Measurements from ENCODE around the gene TMEM52B. TPM values are rescaled to one million over a fixed set of nuclear protein-coding genes. Genes with fewer than 3 reads are reported as not detected.

TMEM52B gene
- total and polyA plus RNA-seq, 7 experiments from 2014 or later, result 0.47 TPM; not detected in 6

DNA sequence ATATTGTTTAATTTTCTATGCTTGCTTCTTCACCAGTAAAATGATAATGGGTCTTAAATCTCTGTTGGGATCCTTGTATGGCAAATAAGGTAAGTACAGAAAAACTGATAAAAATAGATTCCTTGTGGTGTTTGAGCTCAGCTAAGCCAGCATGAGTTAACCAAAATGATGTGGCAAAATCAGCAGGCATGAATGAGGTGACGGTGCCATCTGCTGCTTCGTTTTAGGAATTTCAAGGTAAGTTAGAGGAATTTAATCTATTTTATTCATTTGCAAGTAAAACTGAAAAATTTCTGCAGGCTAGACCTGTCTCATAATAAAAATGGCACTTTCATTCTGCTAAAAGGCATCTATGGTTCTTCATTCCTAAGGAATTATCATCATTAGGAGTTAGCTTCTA is 38.8 kb upstream of the TMEM52B start:
- Mint-ChIP-seq H3K4me1 (peaks cover 0 to 3% (median 0%) of the 10 kb centered on the region in 7 donors), H3K27ac (no peak overlapping the region), H3K36me3 (no peaks in the 10 kb centered on the region), H3K4me3 (no peak overlapping the region), H3K27me3 (peaks cover 0 to 51% (median 0%) of the 10 kb centered on the region in 5 donors), H3K9me3 (peaks cover 0 to 3% (median 0%) of the 10 kb centered on the region in 11 donors)
- no peaks in the 10 kb centered on the region for H3K9me3 ChIP-seq (ENCODE audit: control insufficient read depth in 2 of 3, low read length in 3 of 3)
- no peak overlapping the region for H3K27ac ChIP-seq (ENCODE audit: low read depth, low read length)
- CTCF ChIA-PET, result interaction anchor here (0.5 to 3.8 kb wide), 14 partner anchors 9 to 469 kb away, joined by 3 to 36 read pairs (median 3); partner anchors contain the start of gene CLEC7A
- no peak overlapping the region for H3K4me3 ChIP-seq (ENCODE audit: low read length)
- peak; percentile 72 for ATAC-seq
- DNase-seq, result peak in 7 of 9 donors; percentile 26 to 66 (median 49)
- intact Hi-C loops (cut with micrococcal nuclease), result loop anchor here (1.0 to 10.0 kb wide), 9 partner anchors 106 to 506 kb away; no protein-coding TSS in a partner anchor
- H3K27me3 ChIP-seq (ENCODE audit: control insufficient read depth in 2 of 2, insufficient read depth in 2 of 2, low read length in 2 of 2), result no peaks in the 10 kb centered on the region
- H3K36me3 ChIP-seq (ENCODE audit: control insufficient read depth in 2 of 3, insufficient read depth in 3 of 3, low read length in 3 of 3), result no peaks in the 10 kb centered on the region
- no peaks in the 10 kb centered on the region for H3K4me1 ChIP-seq (ENCODE audit: control insufficient read depth in 2 of 2, insufficient read depth in 2 of 2, low read length in 2 of 2)
- POLR2A ChIA-PET, result no interaction called here

DNA sequence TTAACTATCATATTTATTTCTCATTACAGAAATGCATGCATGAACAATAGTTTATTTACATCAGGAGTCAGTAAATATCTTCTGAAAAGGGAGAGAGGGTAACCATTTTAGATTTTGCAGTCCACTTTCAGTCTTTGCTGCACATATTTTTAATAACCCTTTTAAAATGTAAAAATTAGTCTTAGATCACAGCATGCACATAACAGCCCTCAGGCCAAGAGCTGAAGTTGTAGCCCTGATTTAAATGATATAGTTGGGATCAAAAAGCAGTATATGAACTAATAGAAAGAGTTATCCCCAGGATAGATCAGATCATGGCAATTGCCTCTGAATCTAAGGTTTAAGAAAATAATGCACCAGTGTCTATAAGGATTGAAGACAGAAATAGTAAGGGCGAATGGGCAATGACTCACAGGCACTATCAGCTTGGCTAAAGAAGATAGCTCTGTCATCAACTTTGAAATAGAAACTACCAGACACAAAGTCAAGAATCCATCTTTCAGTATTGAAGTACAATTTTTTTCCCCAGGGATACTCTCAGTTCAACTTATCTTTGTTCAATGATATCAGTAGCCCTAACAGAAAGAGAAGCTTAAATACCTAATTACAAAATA is 35.7 kb upstream of the TMEM52B start:
- H3K4me1 Mint-ChIP-seq, result peaks cover 0 to 3% (median 0%) of the 10 kb centered on the region in 7 donors
- peaks cover 0 to 5% (median 0%) of the 10 kb centered on the region in 11 donors for H3K9me3 Mint-ChIP-seq
- intact Hi-C loops (cut with micrococcal nuclease), result loop anchor here in 1 of 2 donors (10.0 kb wide), 1 partner anchor 508 kb away; no protein-coding TSS in a partner anchor

DNA sequence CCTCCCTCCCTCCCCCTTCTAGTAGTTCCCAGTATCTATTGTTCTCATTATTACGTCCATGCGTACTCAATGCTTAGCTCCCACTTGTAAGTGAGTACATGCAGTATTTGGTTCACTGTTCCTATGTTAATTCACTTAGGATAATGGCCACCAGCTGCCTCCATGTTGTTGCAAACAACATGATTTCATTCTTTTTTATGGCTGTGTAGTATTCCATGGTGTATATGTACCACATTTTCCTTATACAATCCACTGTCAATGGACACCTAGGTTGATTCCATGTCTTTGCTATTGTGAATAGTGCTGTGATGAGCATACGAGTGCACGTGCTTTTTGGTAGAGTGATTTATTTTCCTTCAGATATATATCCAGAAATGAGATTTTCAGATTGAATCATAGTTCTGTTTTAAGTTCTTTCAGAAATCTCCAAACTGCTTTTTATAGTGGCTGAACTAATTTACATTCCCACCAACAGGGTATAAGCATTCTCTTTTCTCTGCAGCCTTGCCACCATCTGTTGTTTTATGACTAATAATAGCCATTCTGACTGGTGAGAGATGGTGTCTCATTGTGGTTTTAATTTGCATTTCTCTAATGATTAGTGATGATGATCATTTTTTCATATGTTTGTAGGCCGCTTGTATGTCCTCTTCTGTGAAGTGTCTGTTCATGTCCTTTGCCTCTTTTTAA is 31.0 kb upstream of the TMEM52B start:
- H3K27ac Mint-ChIP-seq, result peak overlapping the region in 1 of 9 donors; percentile 28
- peaks cover 0 to 2% (median under 1%) of the 10 kb centered on the region in 7 donors for H3K4me1 Mint-ChIP-seq
- intact Hi-C loops (cut with micrococcal nuclease), result loop anchor here in 1 of 2 donors (10.0 kb wide), 1 partner anchor 513 kb away; no protein-coding TSS in a partner anchor
- Histone ChIP-seq H3K27ac (ENCODE audit: low read depth, low read length) (no peak overlapping the region), H3K27me3 (ENCODE audit: control insufficient read depth in 2 of 2, insufficient read depth in 2 of 2, low read length in 2 of 2) (no peaks in the 10 kb centered on the region), H3K9me3 (ENCODE audit: control insufficient read depth in 2 of 3, low read length in 3 of 3) (no peaks in the 10 kb centered on the region), H3K4me1 (ENCODE audit: control insufficient read depth in 2 of 2, insufficient read depth in 2 of 2, low read length in 2 of 2) (no peaks in the 10 kb centered on the region), H3K4me3 (ENCODE audit: low read length) (no peak overlapping the region), H3K36me3 (ENCODE audit: control insufficient read depth in 2 of 3, insufficient read depth in 3 of 3, low read length in 3 of 3) (no peaks in the 10 kb centered on the region)
- ChIA-PET CTCF (interaction anchor here (1.1 to 1.2 kb wide), 2 partner anchors 397 to 471 kb away, joined by 3 to 5 read pairs; no protein-coding TSS in a partner anchor), POLR2A (no interaction called here)
- ATAC-seq (no peak), DNase-seq (no peak)
- H3K36me3 Mint-ChIP-seq, result no peaks in the 10 kb centered on the region
- peaks cover 0 to 52% (median 0%) of the 10 kb centered on the region in 5 donors for H3K27me3 Mint-ChIP-seq
- H3K4me3 Mint-ChIP-seq, result no peak overlapping the region
- peaks cover 0 to 5% (median 0%) of the 10 kb centered on the region in 11 donors for H3K9me3 Mint-ChIP-seq

More for the DNA sequence above, 35.7 kb upstream of the TMEM52B start:
- Histone ChIP-seq H3K27ac (ENCODE audit: low read depth, low read length) (no peak overlapping the region), H3K4me3 (ENCODE audit: low read length) (no peak overlapping the region), H3K36me3 (ENCODE audit: control insufficient read depth in 2 of 3, insufficient read depth in 3 of 3, low read length in 3 of 3) (no peaks in the 10 kb centered on the region), H3K27me3 (ENCODE audit: control insufficient read depth in 2 of 2, insufficient read depth in 2 of 2, low read length in 2 of 2) (no peaks in the 10 kb centered on the region), H3K9me3 (ENCODE audit: control insufficient read depth in 2 of 3, low read length in 3 of 3) (no peaks in the 10 kb centered on the region), H3K4me1 (ENCODE audit: control insufficient read depth in 2 of 2, insufficient read depth in 2 of 2, low read length in 2 of 2) (no peaks in the 10 kb centered on the region)
- H3K27me3 Mint-ChIP-seq, result peaks cover 0 to 43% (median 0%) of the 10 kb centered on the region in 5 donors
- no peak overlapping the region for H3K27ac Mint-ChIP-seq
- ChIA-PET CTCF (interaction anchor here (0.6 to 2.0 kb wide), 5 partner anchors 10 to 814 kb away, joined by 3 to 7 read pairs (median 4); no protein-coding TSS in a partner anchor), POLR2A (interaction anchor here (0.5 kb wide), 1 partner anchor 384 kb away, joined by 3 read pairs; no protein-coding TSS in a partner anchor)
- ATAC-seq, result no peak
- no peak overlapping the region for H3K4me3 Mint-ChIP-seq
- no peaks in the 10 kb centered on the region for H3K36me3 Mint-ChIP-seq
- no peak for DNase-seq

DNA sequence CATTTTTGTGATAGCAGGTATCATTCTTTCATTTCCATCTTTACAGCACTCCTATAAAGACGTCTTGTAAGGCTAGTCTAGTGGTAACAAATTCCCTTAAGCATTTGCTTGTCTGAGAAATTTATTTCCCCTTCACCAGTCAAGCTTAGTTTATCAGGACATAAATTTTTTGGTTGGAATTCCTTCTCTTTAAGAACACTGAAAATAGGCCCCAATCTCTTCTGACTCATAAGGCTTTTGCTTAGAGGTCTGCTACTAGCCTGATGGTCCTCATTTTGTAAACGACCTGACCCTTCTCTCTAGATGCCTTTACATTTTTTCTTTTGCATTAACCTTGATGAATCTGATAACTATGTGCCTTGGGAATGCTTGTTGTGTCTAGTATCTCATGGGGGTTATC is 27.2 kb upstream of the TMEM52B start:
- H3K36me3 ChIP-seq (ENCODE audit: control insufficient read depth in 2 of 3, insufficient read depth in 3 of 3, low read length in 3 of 3), result peaks cover 0 to 5% (median 0%) of the 10 kb centered on the region in 3 experiments
- DNase-seq (no peak), ATAC-seq (no peak)
- no peak overlapping the region for H3K27ac ChIP-seq (ENCODE audit: low read depth, low read length)
- Mint-ChIP-seq H3K27me3 (peaks cover 0 to 53% (median 0%) of the 10 kb centered on the region in 5 donors), H3K4me3 (peak overlapping the region in 1 of 10 donors; percentile 43), H3K4me1 (peaks cover 5 to 13% (median 11%) of the 10 kb centered on the region in 7 donors), H3K36me3 (no peaks in the 10 kb centered on the region), H3K27ac (no peak overlapping the region), H3K9me3 (peaks cover 0 to 2% (median 0%) of the 10 kb centered on the region in 11 donors)
- H3K9me3 ChIP-seq (ENCODE audit: control insufficient read depth in 2 of 3, low read length in 3 of 3), result no peaks in the 10 kb centered on the region
- ChIA-PET CTCF (interaction anchor here (4.8 kb wide), 1 partner anchor 38 kb away, joined by 39 read pairs; no protein-coding TSS in a partner anchor), POLR2A (interaction anchor here (2.0 kb wide), 1 partner anchor 44 kb away, joined by 6 read pairs; no protein-coding TSS in a partner anchor)
- H3K4me3 ChIP-seq (ENCODE audit: low read length), result no peak overlapping the region
- peaks cover 6 to 7% of the 10 kb centered on the region in 2 donors for H3K4me1 ChIP-seq (ENCODE audit: control insufficient read depth in 2 of 2, insufficient read depth in 2 of 2, low read length in 2 of 2)
- peaks cover 0 to 3% of the 10 kb centered on the region in 2 donors for H3K27me3 ChIP-seq (ENCODE audit: control insufficient read depth in 2 of 2, insufficient read depth in 2 of 2, low read length in 2 of 2)
- intact Hi-C loops (cut with micrococcal nuclease), result loop anchor here (2.0 to 5.0 kb wide), 2 partner anchors 213 to 411 kb away; no protein-coding TSS in a partner anchor

DNA sequence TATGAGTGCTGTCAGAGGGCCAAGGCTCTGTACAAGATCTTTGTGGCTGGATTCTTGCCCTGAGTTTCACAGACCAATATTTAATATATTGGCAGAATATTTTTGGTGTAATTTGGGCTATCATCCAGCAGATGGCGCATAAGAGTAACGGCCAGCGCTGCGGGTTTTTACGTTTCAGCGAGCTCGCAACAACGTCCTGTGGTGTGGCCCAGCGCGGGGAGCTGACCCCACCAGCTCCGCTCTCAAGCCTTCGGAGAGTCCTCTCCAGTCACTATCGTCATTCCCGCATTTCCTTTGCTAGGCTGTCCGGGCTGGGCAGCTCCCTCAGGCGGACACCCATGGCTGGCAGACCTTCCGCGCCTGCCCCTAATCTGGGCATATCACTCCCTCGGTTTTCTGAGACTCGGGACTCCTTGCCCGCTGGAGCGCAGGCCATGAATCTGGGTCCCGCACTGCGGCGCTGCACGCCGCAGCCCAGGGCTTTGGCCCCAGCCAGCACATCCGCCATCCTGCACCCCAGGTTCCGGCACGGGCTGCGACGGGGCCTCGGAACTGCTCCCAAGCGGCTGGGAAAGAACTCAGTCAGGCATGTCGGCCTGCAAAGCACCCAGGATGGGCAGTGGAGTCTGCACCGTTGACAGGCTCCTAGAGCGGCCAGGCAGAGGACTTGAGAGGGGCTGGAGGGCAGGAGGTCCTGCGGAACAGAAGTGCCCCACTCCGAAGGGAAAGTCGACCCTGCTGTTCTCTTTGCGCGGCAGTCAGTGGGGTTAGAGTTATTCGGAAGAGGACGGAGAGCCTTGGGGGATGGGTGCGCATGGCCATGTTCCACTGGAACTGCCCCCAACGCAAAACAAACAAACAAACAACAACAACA is 25.3 kb upstream of the TMEM52B start:
- H3K9me3 ChIP-seq (ENCODE audit: control insufficient read depth in 2 of 3, low read length in 3 of 3), result no peaks in the 10 kb centered on the region
- H3K9me3 Mint-ChIP-seq, result no peaks in the 10 kb centered on the region
- peak overlapping the region; percentile 83 for H3K4me3 ChIP-seq (ENCODE audit: low read length)
- H3K36me3 Mint-ChIP-seq, result no peaks in the 10 kb centered on the region
- H3K27ac Mint-ChIP-seq, result peak overlapping the region in 7 of 9 donors; percentile 58 to 91 (median 82)
- intact Hi-C loops (cut with micrococcal nuclease), result loop anchor here (1.0 to 5.0 kb wide), 6 partner anchors 37 to 1333 kb away; partner anchors contain the start of gene STYK1 (in 2 of the 2)
- peaks cover 0 to 5% (median 0%) of the 10 kb centered on the region in 3 experiments for H3K36me3 ChIP-seq (ENCODE audit: control insufficient read depth in 2 of 3, insufficient read depth in 3 of 3, low read length in 3 of 3)
- peaks cover 0 to 3% of the 10 kb centered on the region in 2 donors for H3K27me3 ChIP-seq (ENCODE audit: control insufficient read depth in 2 of 2, insufficient read depth in 2 of 2, low read length in 2 of 2)
- ChIA-PET POLR2A (interaction anchor here (2.0 kb wide), 1 partner anchor 42 kb away, joined by 6 read pairs; no protein-coding TSS in a partner anchor), CTCF (interaction anchor here (0.6 to 4.8 kb wide), 21 partner anchors 10 to 1609 kb away, joined by 3 to 39 read pairs (median 3); no protein-coding TSS in a partner anchor)
- peak overlapping the region; percentile 89 to 96 (median 93) for H3K4me3 Mint-ChIP-seq
- peaks cover 5 to 15% (median 11%) of the 10 kb centered on the region in 7 donors for H3K4me1 Mint-ChIP-seq
- peaks cover 0 to 66% (median 0%) of the 10 kb centered on the region in 5 donors for H3K27me3 Mint-ChIP-seq
- peak overlapping the region; percentile 55 for H3K27ac ChIP-seq (ENCODE audit: low read depth, low read length)
- peak; percentile 93 for ATAC-seq
- peaks cover 6 to 7% of the 10 kb centered on the region in 2 donors for H3K4me1 ChIP-seq (ENCODE audit: control insufficient read depth in 2 of 2, insufficient read depth in 2 of 2, low read length in 2 of 2)
- DNase-seq, result peak; percentile 31 to 71 (median 58)

Data from naive thymus-derived CD4-positive, alpha-beta T cell (primary cell).